Measurements from ENCODE around the gene CHPF2.

DNA sequence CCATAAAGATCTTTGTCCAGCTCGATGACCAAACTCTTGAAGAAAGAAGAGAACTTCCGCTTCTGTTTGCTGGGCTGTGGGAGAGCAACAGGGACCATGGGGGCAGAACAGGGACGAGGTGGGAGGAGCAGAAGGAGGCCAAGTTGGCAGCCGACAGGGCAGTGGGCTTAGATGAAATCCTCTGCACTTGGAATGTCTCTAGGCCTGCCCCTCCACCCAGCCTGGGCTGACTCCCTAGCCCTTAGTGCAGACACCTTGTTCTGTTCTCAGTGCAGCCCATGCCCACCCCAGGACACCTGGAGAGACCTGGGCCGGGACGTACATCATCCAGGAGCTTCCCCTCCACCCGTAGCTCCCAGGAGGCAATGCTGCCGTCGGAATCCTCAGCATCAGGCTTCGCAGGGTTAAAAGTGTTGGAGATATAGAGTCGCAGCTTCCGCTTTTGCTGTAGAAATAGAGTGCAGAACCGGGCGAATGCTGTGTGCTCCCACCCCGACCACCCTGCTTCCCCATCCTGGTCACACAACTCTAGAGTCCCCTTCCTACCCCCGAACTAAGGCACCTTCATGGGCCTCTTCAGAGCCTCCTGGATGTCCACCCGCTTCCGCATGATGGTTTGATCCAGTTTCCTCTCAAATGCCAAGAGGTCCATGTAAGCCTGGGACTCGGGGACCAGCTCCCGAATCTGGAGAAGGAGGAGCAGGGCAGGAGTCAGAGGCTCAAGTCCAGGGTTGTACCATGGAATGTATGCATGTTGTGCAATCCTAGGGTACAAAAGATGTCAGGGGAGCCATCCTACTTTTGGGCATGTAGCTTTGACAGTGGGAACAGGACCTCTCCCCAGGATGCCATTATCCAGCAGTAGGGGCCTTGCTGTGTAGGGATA, 10.1 kb downstream of the CHPF2 start:
- TF ChIP-seq, protein P1, sequence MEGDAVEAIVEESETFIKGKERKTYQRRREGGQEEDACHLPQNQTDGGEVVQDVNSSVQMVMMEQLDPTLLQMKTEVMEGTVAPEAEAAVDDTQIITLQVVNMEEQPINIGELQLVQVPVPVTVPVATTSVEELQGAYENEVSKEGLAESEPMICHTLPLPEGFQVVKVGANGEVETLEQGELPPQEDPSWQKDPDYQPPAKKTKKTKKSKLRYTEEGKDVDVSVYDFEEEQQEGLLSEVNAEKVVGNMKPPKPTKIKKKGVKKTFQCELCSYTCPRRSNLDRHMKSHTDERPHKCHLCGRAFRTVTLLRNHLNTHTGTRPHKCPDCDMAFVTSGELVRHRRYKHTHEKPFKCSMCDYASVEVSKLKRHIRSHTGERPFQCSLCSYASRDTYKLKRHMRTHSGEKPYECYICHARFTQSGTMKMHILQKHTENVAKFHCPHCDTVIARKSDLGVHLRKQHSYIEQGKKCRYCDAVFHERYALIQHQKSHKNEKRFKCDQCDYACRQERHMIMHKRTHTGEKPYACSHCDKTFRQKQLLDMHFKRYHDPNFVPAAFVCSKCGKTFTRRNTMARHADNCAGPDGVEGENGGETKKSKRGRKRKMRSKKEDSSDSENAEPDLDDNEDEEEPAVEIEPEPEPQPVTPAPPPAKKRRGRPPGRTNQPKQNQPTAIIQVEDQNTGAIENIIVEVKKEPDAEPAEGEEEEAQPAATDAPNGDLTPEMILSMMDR (tag by site-specific recombination; IDR thresholded peaks at IDR 0.05) = no peak
- TF ChIP-seq ZNF37A (tag by site-specific recombination; IDR thresholded peaks at IDR 0.05) (no peak), ZNF274 (IDR thresholded peaks at IDR 0.05; ENCODE audit: low read length) (no peak), ZNF274 (tag by site-specific recombination; IDR thresholded peaks at IDR 0.05; ENCODE audit: borderline replicate concordance) (no peak), ZNF76 (tag by site-specific recombination; IDR thresholded peaks at IDR 0.05; ENCODE audit: borderline replicate concordance, low read depth) (no peak), ZNF549 (tag by site-specific recombination; IDR thresholded peaks at IDR 0.05) (no peak), ZNF16 (tag by site-specific recombination; IDR thresholded peaks at IDR 0.05; ENCODE audit: low read depth) (no peak), ZNF433 (tag by site-specific recombination; IDR thresholded peaks at IDR 0.05; ENCODE audit: low read depth) (no peak), ZNF140 (tag by site-specific recombination; IDR thresholded peaks at IDR 0.05) (no peak)
- TF ChIP-seq, protein P2, sequence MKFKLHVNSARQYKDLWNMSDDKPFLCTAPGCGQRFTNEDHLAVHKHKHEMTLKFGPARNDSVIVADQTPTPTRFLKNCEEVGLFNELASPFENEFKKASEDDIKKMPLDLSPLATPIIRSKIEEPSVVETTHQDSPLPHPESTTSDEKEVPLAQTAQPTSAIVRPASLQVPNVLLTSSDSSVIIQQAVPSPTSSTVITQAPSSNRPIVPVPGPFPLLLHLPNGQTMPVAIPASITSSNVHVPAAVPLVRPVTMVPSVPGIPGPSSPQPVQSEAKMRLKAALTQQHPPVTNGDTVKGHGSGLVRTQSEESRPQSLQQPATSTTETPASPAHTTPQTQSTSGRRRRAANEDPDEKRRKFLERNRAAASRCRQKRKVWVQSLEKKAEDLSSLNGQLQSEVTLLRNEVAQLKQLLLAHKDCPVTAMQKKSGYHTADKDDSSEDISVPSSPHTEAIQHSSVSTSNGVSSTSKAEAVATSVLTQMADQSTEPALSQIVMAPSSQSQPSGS (tag by site-specific recombination; IDR thresholded peaks at IDR 0.05; ENCODE audit: low read depth) = no peak
- TF ChIP-seq, protein P3, sequence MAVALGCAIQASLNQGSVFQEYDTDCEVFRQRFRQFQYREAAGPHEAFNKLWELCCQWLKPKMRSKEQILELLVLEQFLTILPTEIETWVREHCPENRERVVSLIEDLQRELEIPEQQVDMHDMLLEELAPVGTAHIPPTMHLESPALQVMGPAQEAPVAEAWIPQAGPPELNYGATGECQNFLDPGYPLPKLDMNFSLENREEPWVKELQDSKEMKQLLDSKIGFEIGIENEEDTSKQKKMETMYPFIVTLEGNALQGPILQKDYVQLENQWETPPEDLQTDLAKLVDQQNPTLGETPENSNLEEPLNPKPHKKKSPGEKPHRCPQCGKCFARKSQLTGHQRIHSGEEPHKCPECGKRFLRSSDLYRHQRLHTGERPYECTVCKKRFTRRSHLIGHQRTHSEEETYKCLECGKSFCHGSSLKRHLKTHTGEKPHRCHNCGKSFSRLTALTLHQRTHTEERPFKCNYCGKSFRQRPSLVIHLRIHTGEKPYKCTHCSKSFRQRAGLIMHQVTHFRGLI (tag by site-specific recombination; IDR thresholded peaks at IDR 0.05) = no peak
- TF ChIP-seq, protein P4, sequence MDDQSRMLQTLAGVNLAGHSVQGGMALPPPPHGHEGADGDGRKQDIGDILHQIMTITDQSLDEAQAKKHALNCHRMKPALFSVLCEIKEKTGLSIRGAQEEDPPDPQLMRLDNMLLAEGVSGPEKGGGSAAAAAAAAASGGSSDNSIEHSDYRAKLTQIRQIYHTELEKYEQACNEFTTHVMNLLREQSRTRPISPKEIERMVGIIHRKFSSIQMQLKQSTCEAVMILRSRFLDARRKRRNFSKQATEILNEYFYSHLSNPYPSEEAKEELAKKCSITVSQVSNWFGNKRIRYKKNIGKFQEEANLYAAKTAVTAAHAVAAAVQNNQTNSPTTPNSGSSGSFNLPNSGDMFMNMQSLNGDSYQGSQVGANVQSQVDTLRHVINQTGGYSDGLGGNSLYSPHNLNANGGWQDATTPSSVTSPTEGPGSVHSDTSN (CRISPR knock-in tag; IDR thresholded peaks at IDR 0.05) = no peak
